T follicular helper cell (primary cell): Measurements from ENCODE around the gene CFHR5.
"Not testable (repeated sequence)": the region's sequence is repeated elsewhere in the genome, so short reads cannot be mapped to it uniquely, and the experiment has no call there.

ENCODE experiments used
- DNase-seq: peaks from one replicate; pipeline ENCODE4 v3.0.0-alpha.2; 2020; ENCODE audit warnings: low read depth

The CFHR5 gene

DNA sequence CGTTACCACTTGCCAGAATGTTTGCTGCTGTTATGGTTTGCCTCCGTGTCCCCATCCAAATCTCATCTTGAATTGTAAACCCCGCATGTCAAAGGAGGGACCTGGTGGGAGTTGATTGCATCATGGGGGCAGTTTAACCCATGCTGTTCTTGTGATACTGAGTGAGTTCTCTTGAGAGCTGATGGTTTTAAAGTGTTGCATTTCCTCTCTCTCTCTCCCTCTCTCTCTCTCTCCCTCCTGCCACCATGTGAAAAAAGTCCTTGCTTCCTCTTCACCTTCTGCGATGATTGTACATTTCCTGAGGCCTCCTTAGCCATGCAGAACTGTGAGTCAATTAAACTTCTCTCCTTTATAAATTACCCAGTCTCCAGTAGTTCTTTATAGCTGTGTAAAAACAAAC is 44.4 kb downstream of the CFHR5 start:
- DNase-seq, result no peak

DNA sequence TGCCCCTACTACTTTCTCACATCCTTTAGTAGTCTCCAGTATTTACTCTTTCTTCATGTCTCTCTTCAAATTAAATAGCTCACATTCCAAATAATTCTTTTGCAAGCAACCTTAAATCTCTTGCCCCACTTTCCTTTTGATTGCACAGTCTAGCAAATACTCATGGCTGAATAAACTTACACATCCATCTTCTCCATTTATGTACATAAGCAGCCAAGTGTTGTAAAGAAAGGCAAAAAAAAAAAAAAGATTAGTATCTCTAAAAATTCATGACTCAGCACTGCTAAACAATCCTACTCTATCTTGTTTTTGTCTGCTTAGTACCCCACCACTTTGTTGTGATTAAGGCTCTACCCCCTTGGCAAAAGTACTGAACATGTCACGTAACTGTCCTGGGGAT is 47.1 kb downstream of the CFHR5 start:
- DNase-seq, result no peak

DNA sequence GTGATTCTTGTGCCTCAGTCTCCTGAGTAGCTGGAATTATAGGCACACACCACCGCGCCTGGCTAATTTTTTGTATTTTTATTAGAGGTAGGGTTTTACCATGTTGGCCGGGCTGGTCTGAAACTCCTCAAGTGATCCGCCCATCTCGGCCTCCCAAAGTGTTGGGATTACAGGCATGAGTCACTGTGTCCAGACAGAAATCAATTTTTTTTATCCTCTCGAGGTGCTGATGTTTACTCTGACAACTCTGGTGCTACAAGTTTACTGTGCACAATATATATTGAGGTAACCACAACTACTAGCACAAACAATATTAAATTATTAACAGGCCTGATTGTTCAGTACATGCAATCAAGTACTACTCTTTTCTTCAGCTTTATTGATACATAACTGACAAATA is 50.0 kb downstream of the CFHR5 start:
- no peak for DNase-seq

DNA sequence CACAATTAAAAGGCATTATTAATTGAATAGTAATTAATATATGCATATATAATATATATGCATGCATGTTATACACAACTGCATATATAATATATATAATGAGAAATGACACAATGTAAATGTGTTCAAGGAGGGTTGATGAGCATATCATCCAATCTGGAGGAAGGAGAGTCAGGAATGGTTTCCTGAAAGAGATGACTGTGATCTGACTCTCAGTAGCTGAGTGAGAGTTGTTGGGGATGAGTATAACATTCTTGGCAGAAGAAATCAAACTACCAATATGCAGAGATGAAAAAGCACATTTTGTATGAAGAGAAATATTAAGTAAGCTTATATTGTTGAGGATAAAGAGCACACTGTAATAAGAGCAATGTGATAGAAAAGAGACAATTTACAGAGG is 52.4 kb downstream of the CFHR5 start:
- DNase-seq, result no peak

DNA sequence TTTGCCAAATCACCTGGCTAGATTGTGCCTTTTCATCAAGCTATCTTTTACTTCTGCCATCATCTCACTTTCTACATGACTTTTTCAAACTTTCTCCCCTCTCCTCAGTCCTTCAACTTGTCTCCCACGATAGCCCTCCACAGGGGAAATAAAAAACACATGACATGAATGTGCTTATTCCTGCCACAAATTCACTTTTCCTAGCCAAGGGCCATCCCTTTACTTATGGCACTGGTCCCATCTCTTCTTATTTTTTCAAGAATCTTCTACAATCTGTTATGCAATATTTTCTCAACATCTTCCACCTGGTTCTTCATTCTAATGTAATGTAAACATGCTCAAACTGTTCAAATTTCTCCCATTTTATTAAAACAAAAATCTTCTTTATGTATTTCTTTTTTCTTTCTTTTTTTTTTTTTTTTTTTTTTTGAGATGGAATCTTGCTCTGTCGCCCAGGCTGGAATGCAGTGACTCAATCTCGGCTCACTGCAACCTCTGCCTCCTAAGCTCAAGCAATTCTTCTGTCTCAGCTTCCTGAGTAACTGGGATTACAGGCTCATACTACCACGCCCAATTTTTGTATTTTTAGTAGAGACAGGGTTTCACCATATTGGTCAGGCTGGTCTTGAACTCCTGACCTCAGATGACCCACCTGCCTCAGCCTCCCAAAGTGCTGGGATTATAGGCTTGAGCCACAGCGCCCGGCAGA is 57.4 kb downstream of the CFHR5 start:
- not testable (repeated sequence) for DNase-seq

DNA sequence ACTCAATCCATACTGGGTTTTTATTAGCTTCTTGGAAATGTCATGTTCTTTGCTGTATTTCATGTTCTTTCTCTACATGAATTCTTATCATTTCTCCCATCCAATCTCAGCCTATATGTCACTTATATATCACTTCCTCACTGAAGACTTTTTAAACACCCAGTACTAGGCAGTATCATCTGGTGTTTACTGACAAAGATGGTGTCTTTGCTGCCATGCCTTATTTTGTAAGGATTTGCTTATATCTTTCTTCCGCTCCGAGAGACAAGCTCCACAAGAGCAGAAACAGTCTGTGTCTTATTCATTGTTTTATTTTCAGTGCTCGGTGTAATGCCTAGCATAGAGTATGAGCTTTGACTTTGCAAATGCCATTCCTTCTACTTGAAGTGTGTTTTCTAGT is 59.5 kb downstream of the CFHR5 start:
- DNase-seq, result no peak

DNA sequence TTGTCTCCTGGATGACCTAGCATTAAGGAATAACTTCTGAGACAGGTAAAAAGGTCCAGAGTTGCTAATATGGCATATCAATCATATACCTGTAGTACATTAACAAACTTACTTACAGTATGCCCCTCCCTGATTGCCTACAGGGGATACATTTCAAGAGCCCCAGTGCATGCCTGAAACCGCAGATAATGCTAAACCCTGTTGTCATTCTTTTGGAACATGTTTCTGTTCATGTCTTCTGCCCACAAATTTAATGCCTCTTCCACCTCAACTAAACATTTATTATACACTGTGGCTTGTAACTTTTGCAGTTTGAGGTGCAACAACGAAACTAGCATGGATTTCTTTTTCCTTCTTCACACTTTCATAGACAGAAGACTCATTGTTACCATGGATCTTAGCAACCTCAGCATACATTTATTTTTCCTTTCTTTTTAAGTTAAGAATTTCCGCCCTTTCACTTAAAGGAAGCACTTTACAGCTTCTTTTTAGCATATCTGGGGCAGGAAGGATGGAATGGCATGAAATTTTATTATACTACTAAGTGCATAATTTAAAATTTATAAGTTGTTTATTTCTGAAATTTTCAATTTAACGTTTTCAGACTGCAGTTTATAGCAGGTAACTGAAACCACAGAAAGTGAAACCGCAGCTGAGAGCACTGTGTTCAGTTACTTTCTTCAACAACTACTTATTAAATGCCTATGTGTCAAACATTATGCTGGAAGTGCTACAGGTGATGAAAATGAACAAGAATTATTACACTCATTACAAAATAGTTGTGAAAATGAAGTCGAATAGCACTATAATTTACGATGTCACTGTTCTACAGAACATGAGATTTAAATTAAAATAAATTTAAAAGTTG is 64.4 kb downstream of the CFHR5 start:
- DNase-seq, result no peak

DNA sequence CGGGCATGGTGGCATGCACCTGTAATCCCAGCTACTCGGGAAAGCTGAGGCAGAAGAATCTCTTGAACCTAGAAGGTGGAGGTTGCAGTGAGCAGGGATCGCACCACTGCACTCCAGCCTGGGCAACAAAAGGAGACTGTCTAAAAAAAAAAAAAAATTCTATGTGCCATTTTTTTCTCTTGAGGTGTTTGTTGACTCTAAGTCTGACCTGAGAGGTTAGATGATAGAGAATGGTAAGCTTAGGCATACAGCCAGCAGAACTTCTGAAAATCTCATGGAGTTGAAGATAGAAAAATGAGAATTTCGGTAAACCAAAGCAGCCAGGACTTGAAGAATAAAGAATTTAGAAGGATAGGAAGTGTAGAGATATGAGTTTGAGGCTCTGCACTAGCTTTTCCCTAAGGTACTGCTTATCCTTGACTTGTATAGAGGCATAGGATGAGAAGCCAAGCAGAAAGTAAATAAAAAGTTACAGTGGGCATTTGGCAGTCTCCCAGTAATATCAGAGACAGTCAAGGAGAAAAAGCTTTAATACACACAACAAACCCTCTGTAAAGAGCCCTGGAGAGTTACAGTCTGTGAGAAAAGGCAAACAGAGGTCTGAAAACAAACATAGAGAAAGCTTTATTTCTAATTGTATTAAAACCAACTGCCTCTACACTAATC is 65.5 kb downstream of the CFHR5 start:
- DNase-seq, result no peak

DNA sequence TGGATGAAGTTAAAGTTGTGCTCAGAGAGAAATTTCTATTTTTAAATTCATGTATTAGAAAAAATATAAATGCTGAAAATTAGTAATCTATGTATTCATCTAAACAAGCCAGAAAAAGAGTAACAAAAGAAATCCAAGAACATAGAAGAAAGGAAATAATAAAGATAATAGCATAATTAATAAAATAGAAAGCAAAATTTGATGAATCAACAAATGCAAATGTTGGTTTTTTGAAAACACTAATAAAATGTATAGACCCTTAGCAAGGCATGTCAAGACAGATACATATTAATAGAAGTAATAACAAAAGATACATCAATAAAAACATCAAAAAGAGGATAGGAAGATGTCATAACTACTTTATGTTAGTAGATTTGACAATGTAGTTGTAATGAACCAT is 71.7 kb downstream of the CFHR5 start:
- DNase-seq, result no peak
